HUDEP-2 (cell line): ENCODE results near the gene AKAP12.

ENCODE experiments used
- DNase-seq, 76 experiments: peaks; one replicate each; lab custom pipeline; 2025; ENCODE audit not compliant: unreplicated experiment in 76 of 76; lab: John Stamatoyannopoulos, UW

Gene AKAP12

DNA sequence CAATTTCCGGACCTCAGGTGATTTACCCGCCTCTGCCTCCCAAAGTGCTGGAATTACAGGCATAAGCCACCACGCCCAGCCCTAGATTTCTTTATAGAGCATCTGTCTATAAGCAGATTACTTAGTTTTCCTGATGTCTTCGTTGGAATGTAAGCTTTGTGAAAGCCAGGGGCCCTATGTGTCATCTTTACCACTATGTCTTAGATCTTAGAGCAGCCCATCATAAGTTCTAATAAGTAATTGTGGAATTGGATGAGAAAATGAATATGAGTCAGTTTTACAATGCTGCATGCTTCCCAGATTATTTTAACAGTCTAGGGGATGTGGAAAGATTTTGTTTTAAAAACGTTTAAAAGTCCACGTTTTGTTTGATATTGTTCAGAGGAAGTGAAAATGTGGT lies 160.7 kb downstream of the AKAP12 start:
- DNase-seq = no peak

DNA sequence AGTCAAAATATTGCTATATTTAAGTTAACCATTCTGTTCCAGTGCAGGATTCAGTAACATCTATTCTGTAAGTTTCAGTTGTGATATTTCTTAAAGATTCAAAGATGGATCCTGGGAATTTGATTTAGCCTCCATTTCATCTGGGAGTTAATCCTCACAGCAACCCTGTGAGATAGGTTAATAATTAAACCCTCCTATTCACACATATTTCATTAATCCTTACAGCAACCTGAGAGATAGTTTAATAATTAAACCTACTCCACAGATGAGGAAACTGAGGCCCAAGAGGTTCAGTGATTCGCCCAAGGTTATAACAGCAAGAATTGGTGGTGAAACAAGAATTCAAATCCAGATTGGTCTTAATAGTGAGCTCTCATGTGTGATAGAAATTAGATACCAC lies 162.5 kb downstream of the AKAP12 start:
- DNase-seq = no peak

DNA sequence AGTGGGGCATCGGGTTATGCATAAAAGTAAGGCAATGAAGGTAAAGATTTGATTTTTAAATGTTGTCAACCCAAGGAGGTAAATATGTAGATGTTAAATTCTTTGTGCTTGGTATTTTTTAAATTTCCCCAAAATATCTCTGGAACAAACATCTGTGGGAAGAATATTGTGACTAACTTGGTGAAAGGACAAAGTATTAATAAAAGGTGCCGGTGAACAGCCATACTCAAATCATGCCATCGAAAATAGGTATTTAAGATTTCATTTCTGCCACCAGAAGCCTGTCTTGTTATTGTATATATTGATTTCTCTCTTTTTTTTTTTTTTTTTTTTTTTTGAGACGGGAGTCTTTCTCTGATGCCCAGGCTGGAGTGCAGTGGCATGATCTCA lies 164.1 kb downstream of the AKAP12 start:
- no peak for DNase-seq
